WERI-Rb-1 (cell line): Measurements from ENCODE around the gene EMC9.

ENCODE experiments used
- DNase-seq: peaks from one replicate; pipeline ENCODE4 v3.0.0-alpha.2; 2020
- H3K27ac ChIP-seq: fragments of 250-450 bp; sonication (Bioruptor Pico); 2 replicates; pipeline ENCODE4 v1.5.1; 2020; ENCODE audit warnings: mild to moderate bottlenecking, moderate library complexity
- H3K27me3 ChIP-seq: fragments of 250-450 bp; sonication (Bioruptor Pico); 2 replicates; pipeline ENCODE4 v1.5.1; 2021; ENCODE audit warnings: mild to moderate bottlenecking, low read depth, moderate library complexity; ENCODE audit not compliant: insufficient read depth, severe bottlenecking
- H3K36me3 ChIP-seq: fragments of 250-450 bp; sonication (Bioruptor Pico); 2 replicates; pipeline ENCODE4 v1.5.1; 2020; ENCODE audit warnings: mild to moderate bottlenecking, moderate library complexity
- H3K4me3 ChIP-seq: 2 replicates; pipeline ENCODE4 v1.5.1; 2011; ENCODE audit warnings: low read depth, mild to moderate bottlenecking, control low read depth, low read length
- H3K9me3 ChIP-seq: fragments of 250-450 bp; sonication (Bioruptor Pico); 2 replicates; pipeline ENCODE4 v1.5.1; 2021; ENCODE audit warnings: mild to moderate bottlenecking, moderate library complexity; ENCODE audit not compliant: severe bottlenecking
- CTCF ChIP-seq: IDR thresholded peaks from 2 replicates; pipeline ENCODE4 v1.5.1; 2011; ENCODE audit warnings: low read depth, mild to moderate bottlenecking, control low read depth, inconsistent platforms, low read length

EMC9 gene

GRCh38 chr14:24130380-24130716, 11.0 kb downstream of the EMC9 start, which contains the start of gene FITM1:
TSS of gene FITM1 (plus strand) at chr14:24130659. CDS start at chr14:24131564, 905 bp downstream.
- Histone ChIP-seq H3K27ac (no peak within 1 kb of the TSS), H3K27me3 (no peaks in the 10 kb centered on the region), H3K4me3 (no peak within 1 kb of the TSS), H3K9me3 (no peaks in the 10 kb centered on the region), H3K36me3 (no peaks in the 10 kb centered on the region)
- no peak for DNase-seq
- no peak for TF ChIP-seq CTCF

GRCh38 chr14:24129410-24129998, 11.9 kb downstream of the EMC9 start:
- Histone ChIP-seq H3K9me3 (no peaks in the 10 kb centered on the region), H3K36me3 (no peaks in the 10 kb centered on the region), H3K27me3 (no peaks in the 10 kb centered on the region), H3K27ac (no peak overlapping the region), H3K4me3 (no peak overlapping the region)
- DNase-seq, result no peak
- no peak for TF ChIP-seq CTCF

- peaks cover 7% of the 10 kb centered on the region for H3K36me3 ChIP-seq
- no peak overlapping the region for H3K27ac ChIP-seq
- no peaks in the 10 kb centered on the region for H3K9me3 ChIP-seq
- no peaks in the 10 kb centered on the region for H3K27me3 ChIP-seq
- H3K4me3 ChIP-seq, result no peak overlapping the region
- no peak for DNase-seq
- TF ChIP-seq CTCF, result no peak
Measured at GRCh38 chr14:24127673-24128072, 13.7 kb downstream of the EMC9 start.

- Histone ChIP-seq H3K27me3 (no peaks in the 10 kb centered on the region), H3K36me3 (peaks cover 9% of the 10 kb centered on the region), H3K9me3 (no peaks in the 10 kb centered on the region), H3K4me3 (no peak overlapping the region), H3K27ac (no peak overlapping the region)
- TF ChIP-seq CTCF, result no peak
- no peak for DNase-seq
Measured at GRCh38 chr14:24126939-24127338, 14.5 kb downstream of the EMC9 start.

GRCh38 chr14:24123424-24124417, 17.7 kb downstream of the EMC9 start:
- no peak for DNase-seq
- no peak overlapping the region for H3K27ac ChIP-seq
- no peaks in the 10 kb centered on the region for H3K27me3 ChIP-seq
- no peak for TF ChIP-seq CTCF
- peaks cover 32% of the 10 kb centered on the region for H3K36me3 ChIP-seq
- no peak overlapping the region for H3K4me3 ChIP-seq
- H3K9me3 ChIP-seq, result no peaks in the 10 kb centered on the region
